Measurements from ENCODE around the gene NKAIN4. TPM values are rescaled to one million over a fixed set of nuclear protein-coding genes. Genes with fewer than 3 reads are reported as not detected.

The NKAIN4 gene
- total RNA-seq, 1 experiment from 2014 or later: not detected

DNA sequence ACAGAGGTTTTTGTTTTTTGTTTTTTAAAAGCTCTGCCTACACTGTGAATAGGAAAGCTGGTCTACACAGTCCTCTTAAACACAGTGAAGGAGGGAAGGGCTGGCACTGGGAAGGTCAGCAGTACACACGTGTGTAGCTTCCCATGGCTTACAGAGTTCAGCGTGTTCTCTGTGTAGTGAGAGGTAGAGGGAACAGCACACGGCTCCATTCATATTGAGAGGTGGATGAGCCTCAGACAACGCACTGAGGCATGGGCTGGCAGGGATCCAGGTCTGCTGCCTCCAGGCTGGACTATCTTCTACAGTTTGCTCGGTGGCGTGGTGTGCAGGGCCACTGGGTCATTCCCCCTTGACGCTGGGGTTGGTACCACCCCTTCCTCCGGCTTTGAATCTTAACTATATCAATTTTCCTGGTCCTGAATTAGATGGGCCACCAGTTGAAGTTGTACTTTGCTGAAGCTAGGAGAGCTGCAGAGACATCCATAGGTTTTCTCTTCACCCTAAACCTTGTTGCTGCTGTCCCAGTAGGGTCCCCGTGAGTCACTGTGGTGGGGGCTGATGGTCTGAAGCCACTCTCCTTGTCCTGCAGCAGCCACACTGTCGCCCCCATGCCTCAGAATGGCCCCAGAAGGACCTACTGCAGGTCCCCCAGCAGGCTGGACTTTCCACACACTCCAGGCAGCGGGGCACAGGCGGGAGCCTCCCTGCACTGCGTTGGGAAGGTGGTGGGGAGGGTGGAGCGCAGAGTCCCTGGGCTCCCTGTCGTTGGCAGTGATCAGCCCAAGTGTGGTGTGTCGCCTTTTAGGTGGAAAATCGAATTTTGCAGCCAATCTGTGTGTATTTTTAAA lies 20.3 kb upstream of the NKAIN4 start:
- H3K27ac ChIP-seq: no peak overlapping the region
- no peaks in the 10 kb centered on the region for H3K9me3 ChIP-seq (ENCODE audit: insufficient read depth, low read depth)
- H3F3A ChIP-seq (ENCODE audit: insufficient read depth, low read depth): no peaks in the 10 kb centered on the region; the same call in 1 of the 2 replicates
- H3K4me2 ChIP-seq: peak overlapping the region; percentile 99
- H2AFZ ChIP-seq: no peak overlapping the region
- peaks cover 51% of the 10 kb centered on the region for H4K20me1 ChIP-seq (ENCODE audit: insufficient read depth)
- ChIA-PET POLR2A (ENCODE audit: unreplicated experiment) (interaction anchor here (0.7 kb wide), 1 partner anchor 68 kb away, joined by 3 read pairs; no protein-coding TSS in a partner anchor), CTCF (no interaction called here)
- H3K9me2 ChIP-seq (ENCODE audit: insufficient read depth): no peaks in the 10 kb centered on the region
- peaks cover 28% of the 10 kb centered on the region; the same call in 1 of the 2 replicates for H3K36me3 ChIP-seq (ENCODE audit: low read depth)
- no peak for DNase-seq
- peaks cover 18% of the 10 kb centered on the region for H3K4me1 ChIP-seq (replicated peaks; ENCODE audit: insufficient read depth)
- BruUV-seq (replicated peaks): no TSS peak
- H3K27me3 ChIP-seq (ENCODE audit: insufficient read depth, low read depth): no peaks in the 10 kb centered on the region
- peaks cover 49% of the 10 kb centered on the region for H3K79me2 ChIP-seq (ENCODE audit: low read depth)
- TF ChIP-seq EZH2 (IDR thresholded peaks at IDR 0.05; ENCODE audit: low read depth) (no peak), CTCF (conservative IDR thresholded peaks at IDR 0.05) (no peak)
- intact Hi-C loops (cut with micrococcal nuclease; ENCODE audit: unreplicated experiment): no loop called here
- no peak overlapping the region; the same call in 1 of the 2 replicates for H3K4me3 ChIP-seq

DNA sequence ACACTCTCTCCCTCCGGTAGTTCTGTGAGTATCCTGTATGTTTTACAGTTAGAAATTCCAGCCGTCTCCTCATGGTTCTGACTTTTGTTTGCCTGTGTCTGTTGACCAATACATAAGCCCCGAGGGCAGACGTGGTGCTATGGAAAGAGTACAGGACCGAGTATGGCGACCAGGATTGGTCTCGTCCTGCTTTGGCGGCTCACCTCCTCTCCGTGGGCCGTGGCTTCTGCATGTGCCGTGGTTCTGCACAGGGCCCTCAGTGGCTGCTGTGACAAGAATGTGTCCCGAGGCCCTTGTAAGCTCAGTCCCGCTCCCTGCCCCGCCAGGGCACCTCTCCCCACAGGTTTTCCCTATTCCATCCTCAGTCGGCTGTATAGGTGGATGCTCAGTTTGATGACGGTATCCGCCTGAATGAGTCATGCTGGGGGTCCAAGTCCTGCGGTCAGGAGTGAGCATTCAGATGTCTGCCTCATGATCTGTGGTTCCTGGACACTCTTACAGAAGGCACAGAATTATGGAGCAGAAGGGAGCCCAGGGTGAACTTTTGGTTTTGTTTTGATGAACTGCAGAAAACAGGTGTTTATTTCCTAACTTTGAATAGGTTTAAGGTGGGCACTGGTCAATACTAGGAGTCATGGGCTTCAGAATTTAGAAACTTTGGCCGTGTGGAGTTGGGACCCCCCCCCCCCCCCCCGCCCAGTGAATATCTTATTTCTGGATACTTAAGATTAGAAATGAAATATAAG lies 19.5 kb upstream of the NKAIN4 start:
- no peaks in the 10 kb centered on the region for H3K9me3 ChIP-seq (ENCODE audit: insufficient read depth, low read depth)
- peak overlapping the region; percentile 10; the same call in 1 of the 2 replicates for H3K27ac ChIP-seq
- H3F3A ChIP-seq (ENCODE audit: insufficient read depth, low read depth): no peaks in the 10 kb centered on the region; the same call in 1 of the 2 replicates
- POLR2A ChIA-PET (ENCODE audit: unreplicated experiment): interaction anchor here (0.8 kb wide), 1 partner anchor 707 kb away, joined by 23 read pairs; no protein-coding TSS in a partner anchor
- intact Hi-C loops (cut with micrococcal nuclease; ENCODE audit: unreplicated experiment): no loop called here
- DNase-seq: peak; percentile 28 to 67
- peak overlapping the region; percentile 99 for H3K4me2 ChIP-seq
- CTCF ChIA-PET: interaction anchor here (0.6 kb wide), 1 partner anchor 74 kb away, joined by 4 read pairs; no protein-coding TSS in a partner anchor
- peaks cover 48% of the 10 kb centered on the region for H4K20me1 ChIP-seq (ENCODE audit: insufficient read depth)
- peaks cover 49% of the 10 kb centered on the region for H3K79me2 ChIP-seq (ENCODE audit: low read depth)
- no peaks in the 10 kb centered on the region for H3K27me3 ChIP-seq (ENCODE audit: insufficient read depth, low read depth)
- H3K36me3 ChIP-seq (ENCODE audit: low read depth): peaks cover 24% of the 10 kb centered on the region; the same call in 1 of the 2 replicates
- H3K4me1 ChIP-seq (replicated peaks; ENCODE audit: insufficient read depth): peaks cover 18% of the 10 kb centered on the region
- no peaks in the 10 kb centered on the region for H3K9me2 ChIP-seq (ENCODE audit: insufficient read depth)
- H2AFZ ChIP-seq: no peak overlapping the region
- peak overlapping the region; percentile 91 for H3K4me3 ChIP-seq
- TF ChIP-seq CTCF (conservative IDR thresholded peaks at IDR 0.05) (no peak), EZH2 (IDR thresholded peaks at IDR 0.05; ENCODE audit: low read depth) (no peak)
- TSS peak; percentile 79 for BruUV-seq (replicated peaks)

DNA sequence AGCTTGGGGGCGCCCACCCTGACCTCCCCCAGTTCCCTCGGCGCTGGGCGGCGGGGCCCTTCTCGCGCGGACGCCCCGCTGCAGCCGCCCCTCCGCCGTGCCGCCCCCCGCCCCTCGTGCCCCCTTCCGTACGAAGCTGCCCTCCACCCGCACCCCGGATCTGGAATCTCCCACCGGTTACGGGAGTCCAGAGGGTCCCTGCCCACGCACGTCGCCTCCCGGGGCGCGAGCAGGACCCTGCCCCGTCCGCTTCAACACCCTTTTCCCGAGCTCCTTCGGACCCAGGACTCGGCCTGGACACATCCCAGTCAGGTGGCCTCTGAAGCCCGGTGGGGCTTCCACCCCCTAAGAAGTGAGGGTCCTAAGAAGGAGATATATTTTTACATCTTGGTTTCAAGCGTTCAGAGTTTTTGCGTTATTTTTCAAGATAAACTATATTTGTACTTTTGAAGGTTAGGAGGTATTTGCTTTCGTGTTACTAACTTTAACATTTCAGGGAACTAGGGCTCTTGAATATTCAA lies 18.9 kb upstream of the NKAIN4 start:
- H3K36me3 ChIP-seq (ENCODE audit: low read depth): peaks cover 18% of the 10 kb centered on the region; the same call in 1 of the 2 replicates
- ChIA-PET POLR2A (ENCODE audit: unreplicated experiment) (interaction anchor here (0.5 to 0.8 kb wide), 3 partner anchors 36 to 707 kb away, joined by 16 to 23 read pairs (median 19); no protein-coding TSS in a partner anchor), CTCF (interaction anchor here (0.6 to 1.9 kb wide), 2 partner anchors 50 to 75 kb away, joined by 4 to 13 read pairs; no protein-coding TSS in a partner anchor)
- no peak for DNase-seq
- peaks cover 48% of the 10 kb centered on the region for H4K20me1 ChIP-seq (ENCODE audit: insufficient read depth)
- no peaks in the 10 kb centered on the region; the same call in 1 of the 2 replicates for H3F3A ChIP-seq (ENCODE audit: insufficient read depth, low read depth)
- no peaks in the 10 kb centered on the region for H3K9me3 ChIP-seq (ENCODE audit: insufficient read depth, low read depth)
- peak overlapping the region; percentile 56; the same call in 1 of the 2 replicates for H2AFZ ChIP-seq
- peak overlapping the region; percentile 91 for H3K4me3 ChIP-seq
- peaks cover 18% of the 10 kb centered on the region for H3K4me1 ChIP-seq (replicated peaks; ENCODE audit: insufficient read depth)
- H3K4me2 ChIP-seq: peak overlapping the region; percentile 99
- intact Hi-C loops (cut with micrococcal nuclease; ENCODE audit: unreplicated experiment): no loop called here
- TF ChIP-seq CTCF (conservative IDR thresholded peaks at IDR 0.05) (no peak), EZH2 (IDR thresholded peaks at IDR 0.05; ENCODE audit: low read depth) (no peak)
- H3K79me2 ChIP-seq (ENCODE audit: low read depth): peaks cover 49% of the 10 kb centered on the region
- no peaks in the 10 kb centered on the region for H3K9me2 ChIP-seq (ENCODE audit: insufficient read depth)
- H3K27me3 ChIP-seq (ENCODE audit: insufficient read depth, low read depth): no peaks in the 10 kb centered on the region
- H3K27ac ChIP-seq: peak overlapping the region; percentile 10; the same call in 1 of the 2 replicates
- BruUV-seq (replicated peaks): no TSS peak

All from PC-9 (cell line).